T-helper 9 cell (primary cell): ENCODE data around the gene TMEFF2.
"Not testable (repeated sequence)": the region's sequence is repeated elsewhere in the genome, so short reads cannot be mapped to it uniquely, and the experiment has no call there.

Experiments used
- DNase-seq: peaks from one replicate; pipeline ENCODE4 v3.0.0-alpha.2; 2020

The TMEFF2 gene

DNA sequence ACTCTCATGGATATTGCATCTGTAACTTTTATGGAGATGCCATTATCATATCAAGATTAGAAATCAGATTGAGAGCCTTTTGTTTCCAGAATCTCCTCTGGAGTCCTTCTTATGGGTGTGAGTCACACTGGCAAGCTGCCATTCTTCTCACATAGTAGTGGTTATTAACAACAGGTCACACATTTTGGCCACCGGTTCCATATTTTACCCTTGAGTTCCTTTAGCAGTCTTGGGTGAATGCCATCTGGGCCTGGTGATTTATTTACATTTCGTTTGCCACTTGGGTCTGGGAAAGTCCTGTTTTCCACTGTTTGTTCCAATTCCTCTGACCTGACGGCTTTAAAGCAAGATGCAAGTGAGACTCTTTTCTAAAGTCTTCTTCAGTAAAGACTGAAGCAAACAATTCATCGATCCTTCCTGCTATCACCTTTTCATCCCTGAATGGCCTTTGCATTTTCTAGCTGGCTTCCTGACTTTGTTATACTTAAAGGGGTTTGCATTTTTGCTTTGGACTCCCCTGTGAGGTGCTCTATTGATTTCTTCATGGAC lies 267.3 kb downstream of the TMEFF2 start:
- no peak for DNase-seq

DNA sequence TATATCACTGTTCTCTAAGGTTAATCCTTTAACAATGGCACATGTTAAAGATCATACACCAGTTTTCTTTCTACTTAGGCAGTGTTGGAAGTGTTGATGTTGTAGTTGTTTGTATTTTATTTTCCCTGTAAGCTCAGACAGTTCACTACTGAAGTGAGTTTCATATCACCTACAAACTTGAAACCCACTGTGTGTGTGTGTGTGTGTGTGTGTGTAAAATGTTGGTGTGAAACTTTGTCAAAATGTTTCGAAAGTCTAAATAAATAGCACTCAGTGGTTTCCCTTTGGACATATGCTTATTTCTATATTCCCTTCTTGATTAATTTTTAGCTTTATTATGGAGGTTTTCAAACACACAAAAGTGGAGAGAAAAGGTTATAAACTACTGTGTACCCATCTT lies 268.1 kb downstream of the TMEFF2 start:
- DNase-seq = no peak

- no peak for DNase-seq
These were observed 271.1 kb downstream of the TMEFF2 start for GRCh38 chr2:191923652-191923997.

DNA sequence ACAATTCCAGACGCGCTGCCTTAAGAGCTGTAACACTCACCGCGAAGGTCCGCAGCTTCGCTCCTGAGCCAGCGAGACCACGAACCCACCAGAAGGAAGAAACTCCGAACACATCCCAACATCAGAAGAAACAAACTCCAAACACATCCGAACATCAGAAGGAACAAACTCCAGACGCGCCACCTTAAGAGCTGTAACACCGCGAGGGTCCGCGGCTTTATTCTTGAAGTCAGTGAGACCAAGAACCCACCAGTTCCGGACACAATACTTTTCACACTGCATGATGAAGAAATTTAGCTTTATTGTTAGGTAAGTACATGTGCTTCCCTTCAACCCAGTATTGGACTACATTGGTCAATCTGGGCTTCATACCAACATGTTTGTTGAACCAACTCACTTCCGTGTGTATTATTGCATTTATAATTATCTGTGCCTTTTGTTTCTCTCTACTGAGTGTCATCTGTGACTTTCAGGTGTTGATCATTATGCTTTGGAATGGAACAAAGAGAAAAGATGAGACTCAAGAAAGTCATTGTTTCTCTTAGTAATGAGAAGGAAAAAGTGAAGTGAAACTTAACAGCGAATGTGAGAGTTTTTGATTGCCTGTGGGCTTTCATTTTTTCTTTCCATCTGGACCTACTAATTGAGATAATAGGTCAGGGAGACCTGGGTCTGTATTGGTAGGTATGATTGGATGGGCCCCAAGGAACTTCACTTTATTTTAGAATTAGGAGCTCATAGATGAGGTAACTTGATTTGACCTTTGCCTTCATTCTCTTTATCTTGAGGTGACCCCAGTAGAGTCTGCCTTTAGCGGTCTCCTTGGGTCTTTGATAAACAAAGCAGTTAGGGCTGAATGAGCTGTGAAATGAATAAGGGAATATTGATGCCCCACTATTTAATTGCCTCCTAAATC lies 271.7 kb downstream of the TMEFF2 start:
- no peak for DNase-seq

DNA sequence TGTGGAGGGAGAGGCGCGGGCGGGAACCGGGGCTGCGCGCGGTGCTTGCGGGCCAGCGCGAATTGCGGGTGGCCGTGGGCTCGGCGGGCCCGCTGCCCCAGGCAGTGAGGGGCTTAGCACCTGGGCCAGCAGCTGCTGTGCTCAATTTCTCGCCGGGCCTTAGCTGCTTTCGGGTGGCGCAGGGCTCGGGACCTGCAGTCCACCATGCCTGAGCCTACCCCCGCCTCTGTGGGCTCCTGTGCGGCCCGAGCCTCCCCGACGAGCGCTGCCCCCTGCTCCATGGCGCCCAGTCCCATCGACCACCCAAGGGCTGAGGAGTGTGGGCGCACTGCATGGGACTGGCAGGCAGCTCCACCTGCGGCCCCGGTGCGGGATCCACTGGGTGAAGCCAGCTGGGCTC lies 273.1 kb downstream of the TMEFF2 start:
- DNase-seq = not testable (repeated sequence)

DNA sequence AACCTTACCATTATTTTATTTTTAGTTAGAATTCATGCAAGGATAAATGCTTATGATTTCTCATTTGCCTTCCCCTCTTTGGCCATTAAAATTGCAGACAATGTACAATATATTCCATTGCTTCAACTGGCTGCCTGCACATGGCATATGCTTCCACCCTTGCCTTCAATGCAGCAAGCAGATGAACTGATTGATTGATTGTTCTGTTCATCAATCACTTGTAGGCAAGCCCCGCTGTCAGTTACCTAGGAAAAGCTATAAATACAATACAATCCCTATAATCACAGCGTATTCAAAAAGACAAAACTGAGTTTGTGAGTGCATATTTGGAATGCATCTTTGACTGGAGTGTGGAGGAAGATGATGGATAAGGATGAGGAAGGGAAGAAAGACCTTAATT lies 274.2 kb downstream of the TMEFF2 start:
- no peak for DNase-seq

DNA sequence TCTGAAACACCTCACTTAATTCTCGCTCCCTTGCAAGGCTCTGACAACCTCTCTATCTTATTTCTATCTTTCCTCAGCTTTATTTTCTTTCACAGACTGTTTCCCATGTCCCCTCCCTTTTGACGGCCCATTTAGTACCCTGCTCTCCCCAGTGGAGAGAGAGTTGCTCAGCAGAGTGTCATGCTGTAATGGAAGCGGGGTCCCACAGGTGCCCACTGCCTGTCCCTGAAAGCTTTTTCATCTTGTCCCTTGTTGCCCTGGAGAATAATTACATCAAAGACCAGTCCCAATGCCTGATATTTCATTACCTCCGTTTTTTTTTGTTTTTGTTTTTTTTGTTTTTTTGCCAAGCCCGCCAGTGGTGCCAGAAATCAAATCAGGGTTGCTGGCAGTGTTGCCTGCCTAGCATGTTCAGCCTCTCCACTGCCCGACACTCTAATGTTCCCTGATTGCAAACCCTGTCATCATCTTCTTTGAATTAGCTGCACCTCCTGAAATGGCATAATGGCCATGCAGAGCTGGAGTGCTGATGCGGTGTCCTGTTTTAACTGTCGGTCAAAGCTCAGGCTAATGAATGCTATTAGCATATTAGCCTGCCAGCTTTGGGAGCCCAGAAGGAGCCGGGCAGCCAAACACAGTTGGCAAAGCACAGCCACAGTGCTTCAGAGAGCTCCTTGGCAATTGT lies 276.6 kb downstream of the TMEFF2 start:
- no peak for DNase-seq

DNA sequence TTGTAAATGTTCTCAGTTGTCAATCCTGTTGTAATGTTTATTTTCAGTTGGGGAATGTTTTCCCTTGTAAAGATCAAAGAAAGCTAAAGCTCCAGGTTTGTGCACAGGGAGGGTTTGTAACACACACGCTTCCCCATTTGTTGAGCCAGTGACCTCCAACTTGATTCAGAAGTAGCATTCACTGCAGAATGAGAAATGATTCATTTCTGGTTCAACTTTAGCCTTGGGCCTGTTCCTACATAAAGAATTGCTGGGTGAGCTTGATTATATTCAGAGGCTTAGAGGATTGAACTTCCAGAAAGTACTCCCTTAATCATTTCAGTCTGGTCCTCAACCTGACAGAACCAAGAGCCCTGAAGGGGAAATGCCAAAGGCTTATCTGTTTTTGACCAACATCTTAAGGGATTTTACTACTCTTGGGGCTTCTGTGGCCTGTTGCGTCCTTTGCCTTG lies 277.3 kb downstream of the TMEFF2 start:
- no peak for DNase-seq

DNA sequence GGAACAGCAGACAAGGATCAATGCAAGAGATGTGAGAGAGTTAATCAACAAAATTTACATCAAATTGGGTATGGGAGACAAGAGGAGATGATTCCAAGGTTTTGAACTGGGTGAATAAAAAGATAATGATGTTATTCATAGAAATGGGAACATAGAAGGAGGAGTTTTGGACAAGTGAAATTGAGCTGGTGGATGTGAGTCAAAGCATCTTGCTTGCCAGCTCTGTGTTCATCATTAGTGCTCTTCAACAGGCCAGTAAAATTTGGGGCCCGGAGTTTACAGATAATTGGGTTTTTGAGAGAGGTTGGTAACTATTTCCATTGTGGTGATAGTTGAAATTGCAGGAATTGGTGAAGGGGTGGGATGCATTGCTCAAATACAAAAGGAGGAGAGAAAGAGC lies 277.9 kb downstream of the TMEFF2 start:
- DNase-seq = no peak

DNA sequence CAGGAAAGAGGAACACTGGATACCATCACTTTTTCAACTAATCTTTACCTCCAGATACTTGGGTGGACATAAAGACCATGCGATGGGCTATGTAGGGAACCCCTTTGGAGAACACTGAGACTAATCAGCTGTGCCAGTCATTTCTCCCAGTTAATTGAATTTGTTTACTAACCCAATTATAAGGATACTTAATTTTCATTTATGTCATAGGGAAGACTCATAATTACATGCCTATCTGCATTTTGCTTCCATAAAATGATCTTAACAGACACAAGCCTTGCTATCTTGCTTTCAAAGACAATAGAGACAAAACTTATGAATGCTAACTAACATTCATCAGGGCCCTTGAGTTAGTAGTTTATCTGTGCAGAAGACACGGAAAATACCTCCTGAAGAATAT lies 279.0 kb downstream of the TMEFF2 start:
- DNase-seq = no peak

DNA sequence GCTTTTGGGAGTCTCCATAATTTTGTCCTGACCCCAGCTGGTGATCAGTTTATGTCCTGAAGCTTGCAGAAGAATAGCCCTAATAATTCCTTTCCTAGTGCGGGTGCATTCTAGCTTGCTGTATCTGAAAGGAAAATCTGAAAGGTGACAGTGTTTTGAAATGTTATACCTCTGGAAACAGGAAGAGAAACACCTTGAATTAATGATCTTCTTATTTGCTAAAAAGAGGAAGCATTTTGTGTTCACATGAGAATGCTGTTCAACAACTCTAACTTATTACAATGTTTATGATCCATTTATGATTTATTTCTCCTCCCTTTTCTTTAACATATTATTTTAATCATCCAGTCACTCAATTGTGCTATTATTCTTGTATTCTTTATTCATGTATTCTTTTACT lies 280.9 kb downstream of the TMEFF2 start:
- no peak for DNase-seq

DNA sequence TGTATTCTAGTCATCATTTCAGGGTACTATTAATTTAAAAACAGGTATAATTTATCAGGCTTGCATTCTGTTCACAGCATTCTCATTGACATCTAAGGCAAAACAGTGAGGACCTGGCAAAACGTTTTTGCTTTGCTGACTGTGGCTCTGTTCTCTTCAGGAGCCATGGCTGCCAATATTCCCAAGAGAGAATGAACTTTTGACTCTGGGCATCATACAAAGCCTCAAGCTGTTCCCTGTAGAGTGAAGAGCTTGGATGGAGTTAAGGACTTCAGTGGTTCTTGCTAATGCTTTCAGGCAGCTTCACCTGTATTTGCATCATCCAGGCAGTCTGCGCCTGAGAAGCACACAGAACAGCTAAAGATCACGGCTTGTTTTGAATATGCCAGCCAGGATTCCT lies 282.0 kb downstream of the TMEFF2 start:
- DNase-seq = no peak

DNA sequence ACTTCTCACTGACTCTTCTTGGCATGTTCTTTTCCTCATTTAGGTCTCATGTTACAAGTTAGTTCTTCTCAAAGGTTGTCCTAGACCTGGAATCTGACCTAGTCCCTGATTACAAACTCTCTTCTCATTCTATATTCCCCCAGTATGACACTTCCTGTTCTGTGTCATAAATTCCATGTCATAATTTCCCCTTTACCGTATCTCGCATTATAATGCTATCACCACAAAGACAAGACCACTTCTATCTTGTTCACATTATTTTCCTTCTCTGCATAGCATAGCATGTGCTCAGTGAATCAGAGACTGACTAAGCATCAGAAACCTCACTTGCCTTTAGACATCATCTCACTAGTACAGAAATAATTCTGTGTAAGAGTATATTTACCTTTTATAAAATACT lies 284.2 kb downstream of the TMEFF2 start:
- no peak for DNase-seq

DNA sequence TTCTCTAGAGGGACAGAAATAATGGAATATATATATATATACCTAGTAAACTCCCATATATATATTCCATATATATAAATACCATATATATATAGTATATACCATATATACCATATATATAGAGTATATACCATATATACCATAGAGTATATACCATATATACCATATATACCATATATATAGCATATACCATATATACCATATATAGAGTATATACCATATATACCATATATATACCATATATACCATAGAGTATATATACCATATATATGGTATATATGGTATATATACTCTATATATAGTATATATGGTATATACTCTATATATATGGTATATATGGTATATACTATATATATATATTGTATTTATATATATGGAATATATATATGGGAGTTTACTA lies 285.9 kb downstream of the TMEFF2 start:
- DNase-seq = no peak

DNA sequence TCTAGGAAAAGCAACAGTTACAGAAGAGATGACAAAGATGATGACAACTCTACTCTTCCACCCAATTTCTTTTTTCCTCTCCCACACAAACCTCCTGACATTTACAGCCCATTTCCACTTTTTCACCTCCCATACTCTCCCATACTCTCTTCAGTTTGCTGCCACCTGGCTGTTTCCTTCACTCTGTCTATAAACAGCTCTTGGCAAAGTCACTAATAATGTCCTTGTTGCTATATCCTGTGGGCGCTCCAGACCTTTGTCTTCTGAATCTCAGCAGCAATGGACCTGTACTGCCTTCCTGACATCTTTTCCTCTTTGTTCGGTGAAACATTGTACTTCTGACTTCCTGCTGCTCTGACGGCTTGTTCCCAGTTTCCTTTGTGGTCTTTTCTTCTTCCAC lies 287.2 kb downstream of the TMEFF2 start:
- DNase-seq = no peak

- no peak for DNase-seq
These were observed 287.6 kb downstream of the TMEFF2 start for GRCh38 chr2:191907091-191907490.

DNA sequence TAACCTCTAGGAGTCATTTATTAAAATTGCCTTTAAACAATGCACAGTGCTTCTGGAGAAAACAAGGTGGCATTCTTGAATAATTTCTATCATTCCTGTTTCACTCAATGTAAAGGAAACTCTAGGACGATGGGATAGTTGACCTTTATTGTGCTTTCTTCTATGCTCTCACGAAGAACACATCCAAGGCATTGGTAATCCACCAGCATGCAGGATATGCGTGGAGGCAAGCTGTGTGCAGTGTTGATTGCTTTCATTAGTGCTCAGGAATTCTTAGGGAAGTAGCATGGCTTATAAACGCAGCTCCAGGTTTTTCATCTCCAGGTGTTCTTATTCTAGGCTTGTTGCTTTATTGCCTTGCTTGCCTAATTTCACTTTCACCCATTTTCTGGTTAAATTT lies 289.4 kb downstream of the TMEFF2 start:
- DNase-seq = no peak

GRCh38 chr2:191901031-191901430 lies 293.7 kb downstream of the TMEFF2 start:
- no peak for DNase-seq

DNA sequence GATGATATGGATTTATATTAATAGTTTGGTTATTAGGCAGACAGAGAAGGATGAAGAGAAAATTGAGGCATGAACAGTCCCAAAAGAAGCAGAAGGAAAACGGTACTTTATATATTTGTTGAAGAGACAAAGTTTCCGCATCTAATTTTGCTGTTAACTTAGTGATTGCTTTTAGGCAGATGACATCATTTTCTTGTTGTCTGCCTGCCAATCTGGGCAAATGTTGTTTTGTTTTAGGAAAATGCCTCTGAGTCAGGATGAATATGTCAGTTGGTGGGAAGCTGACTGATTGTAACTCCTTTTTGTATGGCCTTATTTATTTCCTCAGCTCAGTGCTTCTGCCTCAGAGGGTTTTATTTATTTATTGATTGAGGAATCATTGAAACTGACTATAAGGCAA lies 295.3 kb downstream of the TMEFF2 start:
- DNase-seq = no peak
